OCI-LY3 (cell line): ENCODE results near the gene AHNAK.
"Not testable (repeated sequence)": the region's sequence is repeated elsewhere in the genome, so short reads cannot be mapped to it uniquely, and the experiment has no call there.

ENCODE experiments used
- H2AFZ ChIP-seq: fragments of 200-600, 300-600 bp; shearing (Covaris generic); 2 replicates; pipeline ENCODE4 v1.6.0; 2014; ENCODE audit warnings: antibody characterized with exemption, low read depth, low read length
- H3K27ac ChIP-seq: fragments of 200-600, 300-600 bp; sonication (generic); 2 replicates; pipeline ENCODE4 v1.5.1; 2014; ENCODE audit warnings: mild to moderate bottlenecking, low read length, moderate library complexity, mixed read lengths
- H3K27me3 ChIP-seq: fragments of 200-600, 300-600 bp; sonication (generic); 2 replicates; pipeline ENCODE4 v1.6.1; 2014; ENCODE audit warnings: low read depth, low read length, mixed read lengths
- H3K36me3 ChIP-seq: fragments of 200-600, 300-600 bp; sonication (generic); replicated peaks from 2 replicates; pipeline ENCODE3; 2014; ENCODE audit warnings: low read depth, low read length, mixed read lengths
- H3K4me1 ChIP-seq: fragments of 300-600, 200-600 bp; sonication (generic); 2 replicates; pipeline ENCODE4 v1.6.1; 2014; ENCODE audit warnings: low read length, mixed read lengths
- H3K4me2 ChIP-seq: fragments of 200-600, 300-600 bp; sonication (generic); 2 replicates; pipeline ENCODE4 v1.6.1; 2014; ENCODE audit warnings: low read length, mixed read lengths
- H3K4me3 ChIP-seq: fragments of 300-600, 200-600 bp; sonication (generic); 2 replicates; pipeline ENCODE4 v1.5.1; 2014; ENCODE audit warnings: antibody characterized with exemption, mild to moderate bottlenecking, low read length, moderate library complexity
- H3K79me2 ChIP-seq: fragments of 300-600, 200-600 bp; shearing (Covaris generic); 2 replicates; pipeline ENCODE4 v1.6.1; 2014; ENCODE audit warnings: mild to moderate bottlenecking, low read length, mixed read lengths
- H3K9ac ChIP-seq: fragments of 300-600, 200-600 bp; shearing (Covaris generic); 2 replicates; pipeline ENCODE4 v1.6.0; 2014; ENCODE audit warnings: mild to moderate bottlenecking, low read length, moderate library complexity
- H3K9me3 ChIP-seq: fragments of 200-600, 300-600 bp; shearing (Covaris generic); 2 replicates; pipeline ENCODE4 v1.6.1; 2014; ENCODE audit warnings: low read length, mixed read lengths; ENCODE audit not compliant: insufficient read depth
- H4K20me1 ChIP-seq: fragments of 200-600, 300-600 bp; sonication (generic); 2 replicates; pipeline ENCODE4 v1.6.1; 2016; ENCODE audit warnings: low read length, mixed read lengths; ENCODE audit not compliant: insufficient read depth
- CTCF ChIP-seq: fragments of 200-600, 300-600 bp; sonication (generic); IDR thresholded peaks from 2 replicates; pipeline ENCODE4 v1.5.1; 2014; ENCODE audit warnings: antibody characterized with exemption, low read length, low read depth
- EZH2phosphoT487 ChIP-seq: fragments of 200-600 bp; shearing (Covaris generic); IDR thresholded peaks from 2 replicates; pipeline ENCODE4 v1.6.1; 2018; ENCODE audit warnings: antibody characterized with exemption, mixed run types, low read depth

Gene AHNAK

GRCh38 chr11:62573006-62573591, 26.5 kb upstream of the AHNAK start:
- Histone ChIP-seq H3K4me1 (peaks cover 46% of the 10 kb centered on the region), H3K4me3 (peak overlapping the region; percentile 93), H3K9ac (peak overlapping the region; percentile 95), H3K79me2 (peaks cover 60% of the 10 kb centered on the region), H4K20me1 (peaks cover 7% of the 10 kb centered on the region; the same call in 1 of the 2 replicates), H3K9me3 (no peaks in the 10 kb centered on the region), H3K27ac (peak overlapping the region; percentile 63), H3K4me2 (peak overlapping the region; percentile 73), H3K27me3 (no peaks in the 10 kb centered on the region), H3K36me3 (peaks cover 63% of the 10 kb centered on the region), H2AFZ (0 out of 2 replicates have a peak overlapping the region, but pooled peaks have one; percentile 15)
- TF ChIP-seq EZH2phosphoT487 (no peak), CTCF (no peak)

- Histone ChIP-seq H2AFZ (no peak overlapping the region), H3K9ac (peak overlapping the region; percentile 95), H3K79me2 (peaks cover 66% of the 10 kb centered on the region), H4K20me1 (peaks cover 7% of the 10 kb centered on the region; the same call in 1 of the 2 replicates), H3K36me3 (peaks cover 63% of the 10 kb centered on the region), H3K4me2 (peak overlapping the region; percentile 73), H3K4me1 (peaks cover 52% of the 10 kb centered on the region), H3K27ac (peak overlapping the region; percentile 63), H3K4me3 (peak overlapping the region; percentile 93), H3K27me3 (no peaks in the 10 kb centered on the region), H3K9me3 (no peaks in the 10 kb centered on the region)
- TF ChIP-seq EZH2phosphoT487 (no peak), CTCF (no peak)
These were observed 25.8 kb upstream of the AHNAK start for GRCh38 chr11:62572431-62572830.

- H4K20me1 ChIP-seq, H2AFZ ChIP-seq, H3K9me3 ChIP-seq, H3K27me3 ChIP-seq, H3K9ac ChIP-seq: not testable (repeated sequence)
- peaks cover 64% of the 10 kb centered on the region for H3K36me3 ChIP-seq
- H3K79me2 ChIP-seq, result peaks cover 75% of the 10 kb centered on the region
- peak overlapping the region; percentile 93; the same call in 1 of the 2 replicates for H3K4me3 ChIP-seq
- H3K4me1 ChIP-seq, result peaks cover 58% of the 10 kb centered on the region
- H3K27ac ChIP-seq, result peak overlapping the region; percentile 63
- peak overlapping the region; percentile 73 for H3K4me2 ChIP-seq
These were observed 24.9 kb upstream of the AHNAK start for GRCh38 chr11:62571493-62571892.

- H2AFZ ChIP-seq, H3K9me3 ChIP-seq, H3K27me3 ChIP-seq, H3K9ac ChIP-seq, H3K4me3 ChIP-seq: not testable (repeated sequence)
- Histone ChIP-seq H3K4me1 (peaks cover 58% of the 10 kb centered on the region), H4K20me1 (peaks cover 11% of the 10 kb centered on the region; the same call in 1 of the 2 replicates), H3K4me2 (peak overlapping the region; percentile 73), H3K79me2 (peaks cover 81% of the 10 kb centered on the region), H3K27ac (peak overlapping the region; percentile 35), H3K36me3 (peaks cover 64% of the 10 kb centered on the region)
These were observed 24.3 kb upstream of the AHNAK start for GRCh38 chr11:62570903-62571302.

GRCh38 chr11:62569611-62570010, 23.0 kb upstream of the AHNAK start:
- H3K4me2 ChIP-seq, result no peak overlapping the region
- H3K27ac ChIP-seq, result no peak overlapping the region
- H3K4me3 ChIP-seq, result no peak overlapping the region
- no peaks in the 10 kb centered on the region for H3K27me3 ChIP-seq
- peaks cover 91% of the 10 kb centered on the region for H3K79me2 ChIP-seq
- H3K9ac ChIP-seq, result no peak overlapping the region
- H3K36me3 ChIP-seq, result peaks cover 70% of the 10 kb centered on the region
- H4K20me1 ChIP-seq, result peaks cover 17% of the 10 kb centered on the region; the same call in 1 of the 2 replicates
- TF ChIP-seq CTCF (no peak), EZH2phosphoT487 (no peak)
- H3K9me3 ChIP-seq, result no peaks in the 10 kb centered on the region
- no peak overlapping the region for H2AFZ ChIP-seq
- peaks cover 58% of the 10 kb centered on the region for H3K4me1 ChIP-seq
